GM23248 (cell line): ENCODE results near the gene C5. TPM values are rescaled to one million over a fixed set of nuclear protein-coding genes. Genes with fewer than 3 reads are reported as not detected.

ENCODE experiments used
- DNase-seq: peaks from one replicate; pipeline ENCODE4 v3.0.0-alpha.2; 2015
- H2AFZ ChIP-seq: fragments of 200-600 bp; sonication (generic); 2 replicates; pipeline ENCODE4 v1.6.1; 2016; ENCODE audit warnings: antibody characterized with exemption
- H3F3A ChIP-seq: fragments of 200-600 bp; sonication (generic); 2 replicates; pipeline ENCODE4 v1.6.1; 2016; ENCODE audit warnings: mild to moderate bottlenecking, antibody characterized with exemption, mixed run types; ENCODE audit not compliant: insufficient read depth
- H3K27ac ChIP-seq: fragments of 200-600 bp; sonication (generic); 2 replicates; pipeline ENCODE4 v1.5.1; 2016; ENCODE audit warnings: mild to moderate bottlenecking
- H3K27me3 ChIP-seq: fragments of 200-600 bp; sonication (generic); replicated peaks from 2 replicates; pipeline ENCODE4 v1.6.1; 2016; ENCODE audit warnings: mild to moderate bottlenecking; ENCODE audit not compliant: insufficient read depth
- H3K36me3 ChIP-seq: fragments of 200-600 bp; sonication (generic); 2 replicates; pipeline ENCODE4 v1.6.1; 2016; ENCODE audit warnings: low read depth, mild to moderate bottlenecking
- H3K4me1 ChIP-seq: fragments of 200-600 bp; sonication (generic); 2 replicates; pipeline ENCODE4 v1.6.1; 2016; ENCODE audit warnings: mild to moderate bottlenecking; ENCODE audit not compliant: insufficient read depth
- H3K4me2 ChIP-seq: fragments of 200-600 bp; sonication (generic); one replicate; pipeline ENCODE4 v1.6.1; 2016; ENCODE audit warnings: mild to moderate bottlenecking; ENCODE audit not compliant: unreplicated experiment
- H3K4me3 ChIP-seq: fragments of 200-600 bp; sonication (generic); 2 replicates; pipeline ENCODE4 v1.5.1; 2016; ENCODE audit warnings: mild to moderate bottlenecking
- H3K79me2 ChIP-seq: fragments of 200-600 bp; sonication (generic); 2 replicates; pipeline ENCODE4 v1.6.1; 2016; ENCODE audit warnings: mild to moderate bottlenecking; ENCODE audit not compliant: insufficient read depth
- H3K9ac ChIP-seq: fragments of 200-600 bp; sonication (generic); 2 replicates; pipeline ENCODE4 v1.6.1; 2016; ENCODE audit warnings: mild to moderate bottlenecking
- H3K9me2 ChIP-seq: fragments of 200-600 bp; sonication (generic); 2 replicates; pipeline ENCODE4 v1.6.1; 2016; ENCODE audit warnings: mixed run types, mild to moderate bottlenecking, moderate library complexity; ENCODE audit not compliant: insufficient read depth
- H3K9me3 ChIP-seq: fragments of 200-600 bp; sonication (generic); one replicate; pipeline ENCODE4 v1.6.1; 2017; ENCODE audit warnings: low read depth
- H4K20me1 ChIP-seq: fragments of 200-600 bp; sonication (generic); 2 replicates; pipeline ENCODE4 v1.6.0; 2016; ENCODE audit not compliant: insufficient read depth
- EZH2 ChIP-seq: fragments of 200-600 bp; sonication (generic); IDR thresholded peaks from 2 replicates; pipeline ENCODE4 v1.6.1; 2018; ENCODE audit warnings: antibody characterized with exemption, mild to moderate bottlenecking; ENCODE audit not compliant: insufficient read depth, poor library complexity, severe bottlenecking
- EZH2phosphoT487 ChIP-seq: fragments of 200-600 bp; sonication (generic); IDR thresholded peaks from 2 replicates; pipeline ENCODE4 v1.6.1; 2018; ENCODE audit warnings: antibody characterized with exemption, moderate library complexity, mild to moderate bottlenecking, low read depth; ENCODE audit not compliant: insufficient read depth
- WGBS, 2 experiments: methylation state at CpG; one replicate each; pipeline ENCODE4 v1.1.6; 2015 to 2017; ENCODE audit warnings: low lambda C conversion rate in 2 of 2, low coverage in 1 of 2; ENCODE audit errors: missing lambda C conversion rate in 2 of 2; 5-methylcytosine and 5-hydroxymethylcytosine counted together
- in situ Hi-C: fragments of 300-500 bp; cut with MboI; formaldehyde crosslinking; loops from 2 replicates; pipeline ENCODE4 v1.15.0; 2020
- polyA plus RNA-seq: library from polyadenylated mRNA; unstranded; fragments of >200 nt; fragmentation: Nextera tagmentation; extraction: Ambion mirVana; gene quantifications from 2 replicates; pipeline ENCODE4 v1.2.1, GENCODE V29; 2016
- total RNA-seq: library from RNA; depleted of rRNA; stranded (reverse); fragments of >200 nt; shearing (Covaris generic); gene quantifications from 2 replicates; pipeline ENCODE4 v1.2.3, GENCODE V29; 2014

Gene C5
- total and polyA plus RNA-seq, 2 experiments from 2014 or later: 1.2 to 1.6 TPM

DNA sequence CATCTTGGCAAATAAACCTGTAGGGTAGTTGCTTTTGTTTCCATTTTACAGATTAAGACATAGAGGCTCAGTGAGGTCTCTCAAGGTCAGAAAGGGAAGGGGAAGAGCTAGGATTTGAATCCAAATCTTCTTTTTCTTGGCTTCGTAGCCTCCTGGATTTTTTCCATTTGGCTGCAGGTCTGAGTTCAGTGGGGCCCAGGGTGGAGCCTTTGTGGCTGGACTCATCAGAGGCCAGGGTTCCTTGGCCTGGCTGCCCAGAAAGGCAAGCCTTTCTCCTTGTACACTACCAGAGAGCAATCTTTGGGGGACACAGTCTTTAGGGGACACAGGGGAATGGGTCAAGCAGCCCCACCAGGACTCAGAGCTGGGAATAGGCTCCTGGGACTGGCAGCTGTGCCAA is 112.9 kb downstream of the C5 start:
- H3K4me2 ChIP-seq: no peak overlapping the region
- H3K4me1 ChIP-seq: peaks cover 49% of the 10 kb centered on the region
- in situ Hi-C loops: no loop called here
- H3K9me2 ChIP-seq: no peaks in the 10 kb centered on the region
- no peaks in the 10 kb centered on the region for H3K36me3 ChIP-seq
- H3K79me2 ChIP-seq: no peaks in the 10 kb centered on the region
- TF ChIP-seq EZH2 (no peak), EZH2phosphoT487 (no peak)
- H3K27ac ChIP-seq: no peak overlapping the region; the same call in 1 of the 2 replicates
- 79 to 85% methylated on average over 1 of the region's 1 CpG for WGBS, 2 experiments
- H3F3A ChIP-seq: peaks cover 32% of the 10 kb centered on the region
- no peak for DNase-seq
- H3K4me3 ChIP-seq: no peak overlapping the region
- no peaks in the 10 kb centered on the region for H3K27me3 ChIP-seq
- H3K9me3 ChIP-seq: no peaks in the 10 kb centered on the region
- H4K20me1 ChIP-seq: no peaks in the 10 kb centered on the region
- peak overlapping the region; percentile 45 for H2AFZ ChIP-seq
- H3K9ac ChIP-seq: no peak overlapping the region

DNA sequence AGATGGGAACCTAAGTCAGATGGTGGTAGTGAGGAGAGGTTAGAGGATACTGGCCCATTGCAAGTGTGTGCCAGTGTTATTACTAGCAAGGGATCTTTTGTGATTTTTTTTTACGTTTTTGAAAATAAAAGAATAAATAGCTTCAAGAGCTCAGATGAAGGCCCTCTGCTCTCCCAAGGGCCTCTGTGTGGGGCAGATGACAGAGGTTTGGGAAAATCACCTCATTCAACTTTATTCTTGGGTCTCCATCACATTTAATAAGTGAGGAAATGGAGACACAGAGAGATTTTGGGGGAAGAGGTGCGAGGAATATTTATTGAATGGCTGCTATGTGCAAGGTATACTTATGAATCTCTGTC is 113.3 kb downstream of the C5 start:
- Histone ChIP-seq H3K79me2 (no peaks in the 10 kb centered on the region), H3K9ac (no peak overlapping the region), H3K9me2 (no peaks in the 10 kb centered on the region), H3K36me3 (no peaks in the 10 kb centered on the region), H3K27ac (no peak overlapping the region), H2AFZ (no peak overlapping the region), H3F3A (peaks cover 36% of the 10 kb centered on the region), H3K4me1 (peaks cover 49% of the 10 kb centered on the region), H3K4me3 (no peak overlapping the region), H3K9me3 (no peaks in the 10 kb centered on the region), H3K4me2 (no peak overlapping the region), H4K20me1 (no peaks in the 10 kb centered on the region), H3K27me3 (no peaks in the 10 kb centered on the region)
- 50% methylated on average over 2 of the region's 2 CpGs for WGBS, 2 experiments
- in situ Hi-C loops: no loop called here
- no peak for DNase-seq
- no peak for TF ChIP-seq EZH2phosphoT487
- TF ChIP-seq EZH2: no peak

DNA sequence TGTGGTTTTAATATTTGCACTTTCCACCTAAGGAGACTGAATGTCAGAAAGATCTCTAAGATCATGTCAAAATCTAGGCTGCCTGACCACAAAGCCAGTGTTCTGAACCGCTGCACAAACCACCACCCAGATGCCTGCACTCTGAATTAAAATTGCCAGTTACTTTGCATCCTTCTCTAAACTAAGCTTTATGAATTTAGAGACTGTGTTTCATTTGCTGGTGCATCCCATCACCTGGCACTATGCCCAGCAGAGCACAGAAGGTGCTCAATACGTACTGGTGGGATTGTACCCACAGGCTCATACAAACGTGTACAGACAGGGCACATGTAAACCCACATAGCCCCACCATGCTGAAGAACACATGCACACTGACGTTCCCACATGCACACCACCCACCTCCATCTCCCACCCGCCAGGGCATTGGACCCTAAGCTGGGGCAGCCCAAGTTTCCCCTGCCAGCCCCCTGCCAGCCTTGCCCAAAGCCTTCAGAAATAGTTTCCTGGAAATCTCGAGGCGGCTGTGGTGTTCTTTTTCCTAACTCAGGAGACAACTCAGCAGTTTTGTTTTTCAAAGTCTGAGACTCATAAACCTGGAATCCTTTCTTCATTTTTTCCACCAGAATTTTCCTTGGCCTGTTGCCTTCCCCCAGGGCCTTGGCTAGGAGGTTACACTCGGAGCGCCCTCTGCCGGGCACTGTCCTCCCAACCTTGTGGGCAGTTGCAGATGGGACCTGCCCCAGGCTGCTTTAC is 113.9 kb downstream of the C5 start:
- Histone ChIP-seq H3F3A (peaks cover 36% of the 10 kb centered on the region), H4K20me1 (no peaks in the 10 kb centered on the region), H3K27me3 (no peaks in the 10 kb centered on the region), H3K9me3 (no peaks in the 10 kb centered on the region), H3K27ac (peak overlapping the region; percentile 83), H3K79me2 (no peaks in the 10 kb centered on the region), H3K4me1 (peaks cover 49% of the 10 kb centered on the region), H2AFZ (peak overlapping the region; percentile 47), H3K9ac (peak overlapping the region; percentile 68), H3K9me2 (no peaks in the 10 kb centered on the region), H3K36me3 (no peaks in the 10 kb centered on the region), H3K4me3 (peak overlapping the region; percentile 60), H3K4me2 (peak overlapping the region; percentile 89)
- TF ChIP-seq EZH2 (no peak), EZH2phosphoT487 (no peak)
- WGBS, 2 experiments: 0 to 3% methylated on average over 10 of the region's 10 CpGs
- peak; percentile 97 for DNase-seq
- in situ Hi-C loops: no loop called here

DNA sequence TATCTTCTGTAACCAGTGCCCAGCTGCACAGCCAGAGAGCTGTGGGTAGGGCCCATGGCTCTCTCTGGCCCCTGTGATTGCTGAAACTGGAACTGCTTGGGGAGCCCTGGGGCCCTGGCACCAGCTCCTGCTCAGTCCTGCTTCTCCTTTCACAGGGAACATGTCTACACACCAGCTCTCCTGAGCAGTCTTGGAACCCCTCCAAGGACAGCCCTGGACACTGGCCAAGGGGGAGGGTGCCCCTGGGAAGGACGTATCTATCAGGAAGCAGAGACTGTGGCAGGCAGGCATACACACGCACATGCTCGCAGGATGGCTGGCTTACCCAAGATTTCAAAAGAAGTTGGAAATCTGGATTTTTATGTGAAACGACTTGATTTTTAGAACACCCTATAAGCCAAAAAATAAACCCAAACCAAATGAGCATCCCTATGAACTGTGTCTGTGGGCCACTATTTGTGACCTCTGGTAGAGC is 114.7 kb downstream of the C5 start:
- H3K27ac ChIP-seq: peak overlapping the region; percentile 83
- WGBS, 2 experiments: 3 to 7% methylated on average over 4 of the region's 4 CpGs
- H3K4me2 ChIP-seq: peak overlapping the region; percentile 89
- H3K9ac ChIP-seq: peak overlapping the region; percentile 68
- H3F3A ChIP-seq: peaks cover 39% of the 10 kb centered on the region
- peaks cover 46% of the 10 kb centered on the region for H3K4me1 ChIP-seq
- TF ChIP-seq EZH2 (no peak), EZH2phosphoT487 (no peak)
- DNase-seq: peak; percentile 77
- no peaks in the 10 kb centered on the region for H4K20me1 ChIP-seq
- peak overlapping the region; percentile 60 for H3K4me3 ChIP-seq
- H3K9me2 ChIP-seq: no peaks in the 10 kb centered on the region
- H3K79me2 ChIP-seq: no peaks in the 10 kb centered on the region
- no peaks in the 10 kb centered on the region for H3K27me3 ChIP-seq
- in situ Hi-C loops: no loop called here
- peak overlapping the region; percentile 47; the same call in 1 of the 2 replicates for H2AFZ ChIP-seq
- no peaks in the 10 kb centered on the region for H3K36me3 ChIP-seq
- H3K9me3 ChIP-seq: no peaks in the 10 kb centered on the region
